ENCODE measurements around the gene RALGAPB. TPM values are rescaled to one million over a fixed set of nuclear protein-coding genes. Genes with fewer than 3 reads are reported as not detected.
"Not testable (repeated sequence)": the region's sequence is repeated elsewhere in the genome, so short reads cannot be mapped to it uniquely, and the experiment has no call there.

RALGAPB gene
- total RNA-seq, 1 experiment from 2014 or later = 4.8 TPM

GRCh38 chr20:38590676-38591473 is 118.2 kb downstream of the RALGAPB start:
- in situ Hi-C loops (cut with HindIII; ENCODE audit: low pct_unique_long_range_greater_than_20kb, low sequenced_read_pairs) = no loop called here
- DNase-seq (ENCODE audit: low read depth) = peak; percentile 48

DNA sequence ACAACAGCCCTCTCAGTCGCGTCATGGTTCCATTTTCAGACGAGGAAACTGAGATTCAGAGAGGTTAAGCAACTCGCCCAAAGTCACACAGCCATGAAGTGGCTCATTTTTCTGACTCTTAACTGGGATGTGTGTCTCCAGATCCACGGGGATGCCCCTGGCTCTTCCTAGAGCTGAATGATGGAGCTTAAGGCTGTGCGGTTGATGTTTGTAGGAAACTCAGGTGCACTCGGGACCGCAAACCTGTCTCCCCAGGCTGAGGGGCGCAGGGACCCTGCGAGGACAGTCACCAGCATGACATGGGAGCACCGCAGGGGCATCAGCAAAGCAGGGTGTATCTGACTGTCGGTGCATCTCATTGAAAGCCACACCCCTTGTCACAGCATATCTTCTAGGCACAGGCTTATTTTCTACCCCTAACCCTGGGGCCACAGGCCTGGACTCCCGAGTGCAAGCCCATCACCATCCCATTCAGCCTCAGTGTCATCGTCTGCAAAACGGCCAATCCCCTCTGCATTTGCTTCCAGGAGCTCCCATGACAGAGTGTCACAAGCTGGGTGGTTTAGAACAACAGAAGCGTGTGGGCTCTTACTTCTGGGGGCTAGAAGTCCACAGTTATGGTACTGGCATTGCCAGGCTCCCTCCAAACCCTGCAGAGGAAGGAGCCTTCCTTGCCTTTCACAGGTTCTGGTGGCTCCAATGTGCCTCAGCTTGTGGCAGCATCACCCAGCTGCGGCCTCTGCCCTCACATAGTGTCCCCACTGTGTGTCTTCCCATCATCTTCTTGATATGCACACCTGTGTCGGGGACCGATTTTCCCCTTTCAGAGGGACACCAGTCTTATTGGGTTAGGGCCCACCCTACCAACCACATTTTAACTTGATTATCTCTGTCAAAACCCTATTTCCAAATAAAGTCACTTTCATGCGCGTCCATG is 119.1 kb downstream of the RALGAPB start:
- in situ Hi-C loops (cut with HindIII; ENCODE audit: low pct_unique_long_range_greater_than_20kb, low sequenced_read_pairs) = no loop called here

GRCh38 chr20:38592411-38592790 is 119.8 kb downstream of the RALGAPB start:
- in situ Hi-C loops (cut with HindIII; ENCODE audit: low pct_unique_long_range_greater_than_20kb, low sequenced_read_pairs) = not testable (repeated sequence)
- peak; percentile 43 for DNase-seq (ENCODE audit: low read depth)

More for the DNA sequence above, 119.1 kb downstream of the RALGAPB start:
- no peak for DNase-seq (ENCODE audit: low read depth)

DNA sequence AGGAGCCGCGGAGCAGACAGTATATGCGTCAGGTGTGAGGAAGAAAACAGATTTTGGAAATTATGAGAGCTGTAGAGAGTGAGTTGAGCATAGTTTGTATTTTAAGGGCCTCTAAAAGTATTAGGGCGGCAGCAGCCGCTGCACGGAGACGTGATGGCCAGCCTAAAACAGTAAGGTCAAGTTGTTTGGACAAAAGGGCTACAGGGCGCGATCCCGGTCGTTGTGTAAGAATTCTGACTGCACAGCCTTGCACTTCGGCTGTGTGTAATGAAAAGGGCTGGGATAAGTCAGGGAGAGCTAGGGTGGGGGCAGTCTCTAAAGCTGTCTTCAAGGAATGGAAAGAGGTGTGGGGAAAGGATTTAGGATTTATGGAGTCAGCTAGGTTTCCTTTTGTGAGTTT is 121.6 kb downstream of the RALGAPB start:
- DNase-seq (ENCODE audit: low read depth); in situ Hi-C loops (cut with HindIII; ENCODE audit: low pct_unique_long_range_greater_than_20kb, low sequenced_read_pairs): not testable (repeated sequence)

DNA sequence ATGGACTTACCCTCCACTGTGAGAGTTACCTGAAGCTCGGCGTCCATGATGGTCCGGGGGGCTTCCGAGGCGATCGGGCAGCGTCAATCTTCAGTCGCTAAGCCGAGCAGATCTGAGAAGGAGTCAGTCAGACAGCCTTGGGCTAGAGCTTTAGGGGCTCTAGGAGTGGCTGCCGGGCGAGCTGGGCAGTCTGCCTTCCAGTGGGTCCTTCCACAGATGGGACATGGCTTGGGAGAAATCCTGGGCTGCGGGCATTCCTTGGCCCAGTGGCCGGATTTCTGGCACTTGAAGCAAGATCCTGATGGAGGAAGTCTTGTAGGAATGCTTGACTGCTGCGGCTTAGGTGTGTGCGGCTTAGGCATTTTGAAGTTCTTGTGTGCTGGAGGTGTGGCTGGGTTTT is 123.2 kb downstream of the RALGAPB start:
- DNase-seq (ENCODE audit: low read depth); in situ Hi-C loops (cut with HindIII; ENCODE audit: low pct_unique_long_range_greater_than_20kb, low sequenced_read_pairs): not testable (repeated sequence)

- DNase-seq (ENCODE audit: low read depth) = peak; percentile 43
- in situ Hi-C loops (cut with HindIII; ENCODE audit: low pct_unique_long_range_greater_than_20kb, low sequenced_read_pairs) = no loop called here
These were observed 126.8 kb downstream of the RALGAPB start for GRCh38 chr20:38599410-38599882.

GRCh38 chr20:38600057-38600456 is 127.4 kb downstream of the RALGAPB start:
- in situ Hi-C loops (cut with HindIII; ENCODE audit: low pct_unique_long_range_greater_than_20kb, low sequenced_read_pairs) = no loop called here
- DNase-seq (ENCODE audit: low read depth) = no peak

GRCh38 chr20:38601216-38602184 is 128.9 kb downstream of the RALGAPB start, which contains the start of gene ARHGAP40:
ARHGAP40 (plus strand) TSS chr20:38601809.
- peak; percentile 64 for DNase-seq (ENCODE audit: low read depth)
- in situ Hi-C loops (cut with HindIII; ENCODE audit: low pct_unique_long_range_greater_than_20kb, low sequenced_read_pairs) = no loop called here

- in situ Hi-C loops (cut with HindIII; ENCODE audit: low pct_unique_long_range_greater_than_20kb, low sequenced_read_pairs) = no loop called here
- no peak for DNase-seq (ENCODE audit: low read depth)
These were observed 129.5 kb downstream of the RALGAPB start for GRCh38 chr20:38602185-38602581.

- DNase-seq (ENCODE audit: low read depth) = no peak
- in situ Hi-C loops (cut with HindIII; ENCODE audit: low pct_unique_long_range_greater_than_20kb, low sequenced_read_pairs) = no loop called here
These were observed 130.6 kb downstream of the RALGAPB start for GRCh38 chr20:38603286-38603685.

- DNase-seq (ENCODE audit: low read depth) = peak; percentile 86
- in situ Hi-C loops (cut with HindIII; ENCODE audit: low pct_unique_long_range_greater_than_20kb, low sequenced_read_pairs) = no loop called here
These were observed 132.2 kb downstream of the RALGAPB start for GRCh38 chr20:38604873-38605303.

- in situ Hi-C loops (cut with HindIII; ENCODE audit: low pct_unique_long_range_greater_than_20kb, low sequenced_read_pairs) = no loop called here
- no peak for DNase-seq (ENCODE audit: low read depth)
These were observed 134.7 kb downstream of the RALGAPB start for GRCh38 chr20:38607351-38607750.

DNA sequence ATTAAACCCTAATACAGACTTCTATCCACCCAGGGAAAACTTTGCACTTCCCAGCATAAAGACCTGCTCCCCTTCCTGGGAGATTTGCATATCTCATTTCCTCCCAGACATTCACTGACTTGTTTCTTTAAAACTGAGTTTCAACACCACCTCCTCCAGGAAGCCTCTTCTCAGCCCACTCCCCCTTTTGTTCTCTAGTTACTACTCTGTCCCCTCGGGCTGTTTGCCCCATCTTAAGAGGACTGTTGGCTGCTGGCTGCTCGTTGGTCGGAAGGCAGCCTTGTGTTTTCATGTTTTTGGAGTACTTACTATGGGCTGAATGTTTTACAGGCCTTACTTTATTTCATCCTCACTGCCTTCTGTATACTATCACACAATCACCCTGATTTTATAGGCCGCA is 135.5 kb downstream of the RALGAPB start:
- in situ Hi-C loops (cut with HindIII; ENCODE audit: low pct_unique_long_range_greater_than_20kb, low sequenced_read_pairs) = no loop called here
- DNase-seq (ENCODE audit: low read depth) = no peak

DNA sequence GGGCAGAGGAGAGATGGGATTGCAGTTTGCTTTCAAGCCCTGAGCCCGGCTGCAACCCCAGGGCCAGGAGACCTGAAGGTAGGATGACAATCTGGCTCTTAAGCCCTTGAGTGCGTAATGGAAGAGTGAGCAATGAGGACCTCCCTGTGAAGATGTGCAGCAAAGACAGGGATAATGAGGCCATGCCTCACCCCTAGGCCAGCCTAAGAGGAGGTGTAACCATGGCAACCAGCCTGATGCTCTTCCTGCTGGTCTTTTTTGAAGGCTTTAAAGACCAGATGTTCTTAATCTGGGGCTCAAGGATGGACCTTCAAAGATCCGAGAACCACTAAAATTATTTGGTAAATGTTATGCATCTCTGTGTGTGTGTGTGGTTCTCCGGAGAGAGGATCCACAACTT is 137.2 kb downstream of the RALGAPB start:
- DNase-seq (ENCODE audit: low read depth) = no peak
- in situ Hi-C loops (cut with HindIII; ENCODE audit: low pct_unique_long_range_greater_than_20kb, low sequenced_read_pairs) = no loop called here

DNA sequence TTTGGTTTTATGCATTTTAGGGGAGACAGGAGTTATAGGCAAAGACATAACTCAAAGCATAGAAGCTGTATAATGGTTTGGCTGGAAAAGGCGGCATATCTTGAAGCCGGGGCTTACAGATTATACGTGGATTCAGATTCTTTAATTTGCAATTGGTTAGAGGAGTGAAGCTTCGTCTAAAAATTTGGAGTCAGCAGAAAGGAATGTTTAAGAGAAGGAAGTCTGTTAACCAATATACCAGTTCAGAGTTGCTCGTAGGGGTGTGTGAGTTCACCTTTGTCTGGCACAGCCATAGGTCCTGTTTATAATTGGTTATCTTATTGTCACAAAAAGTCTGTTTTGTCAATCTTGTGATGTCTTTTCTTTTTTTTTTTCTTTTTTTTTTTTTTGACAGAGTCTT is 137.9 kb downstream of the RALGAPB start:
- in situ Hi-C loops (cut with HindIII; ENCODE audit: low pct_unique_long_range_greater_than_20kb, low sequenced_read_pairs) = no loop called here
- peak; percentile 33 for DNase-seq (ENCODE audit: low read depth)

DNA sequence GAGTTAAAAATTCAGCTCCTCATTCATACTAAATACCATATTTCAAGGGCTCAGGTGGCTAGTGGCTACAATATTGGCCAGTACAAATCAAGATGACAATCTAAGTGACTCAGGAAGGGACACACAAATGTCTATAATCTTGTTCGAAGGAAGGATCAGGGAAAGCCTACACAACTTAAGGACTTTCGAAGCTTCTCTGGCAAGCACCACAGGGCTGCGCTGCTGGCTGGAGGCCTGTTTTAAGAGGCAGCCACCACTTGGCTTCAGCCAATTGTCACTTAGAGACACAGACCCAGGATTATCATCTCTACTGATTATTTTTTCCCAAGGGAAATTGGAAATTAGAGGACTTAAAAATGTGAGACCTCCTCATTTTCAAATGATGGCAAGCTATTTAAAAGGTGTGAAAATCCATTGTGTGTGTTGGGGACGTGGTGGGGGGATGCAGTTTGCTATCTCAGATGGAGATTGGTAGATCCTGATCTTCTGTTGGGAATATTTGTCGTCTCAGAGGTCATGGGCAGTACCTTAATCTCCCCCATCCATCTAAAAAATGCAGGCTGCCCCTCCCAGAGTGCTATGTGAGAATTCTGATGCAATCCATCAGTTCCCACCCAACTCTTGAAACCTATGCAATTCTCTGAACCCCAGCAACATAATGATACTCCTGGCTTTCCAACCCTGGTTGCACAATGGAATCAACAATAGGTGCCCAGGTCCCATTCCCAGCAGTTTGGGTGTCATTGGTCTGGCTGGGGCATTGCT is 140.3 kb downstream of the RALGAPB start:
- in situ Hi-C loops (cut with HindIII; ENCODE audit: low pct_unique_long_range_greater_than_20kb, low sequenced_read_pairs) = no loop called here
- DNase-seq (ENCODE audit: low read depth) = no peak

DNA sequence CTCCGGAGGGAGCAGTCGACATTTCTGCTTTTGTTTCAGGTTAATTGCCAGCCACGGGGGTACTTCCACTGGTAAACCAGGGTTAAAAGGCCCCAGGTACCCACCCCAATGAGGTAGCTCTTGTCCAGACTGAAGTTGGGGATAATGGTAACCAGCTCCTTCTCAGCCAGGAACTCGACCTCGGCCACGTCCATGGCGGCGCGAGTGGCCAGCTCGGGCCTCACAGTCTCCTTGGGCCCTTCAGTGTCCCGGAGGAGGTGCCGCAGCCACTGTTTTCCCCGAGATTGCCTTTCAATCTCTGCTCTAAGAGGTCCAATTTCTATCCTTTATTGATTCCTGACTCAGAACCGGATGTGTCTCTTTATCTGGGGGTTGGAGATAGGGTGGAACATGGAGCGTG is 142.6 kb downstream of the RALGAPB start:
- in situ Hi-C loops (cut with HindIII; ENCODE audit: low pct_unique_long_range_greater_than_20kb, low sequenced_read_pairs) = no loop called here
- no peak for DNase-seq (ENCODE audit: low read depth)
